SK-N-SH (cell line): Measurements from ENCODE around the gene CBX7. TPM values are rescaled to one million over a fixed set of nuclear protein-coding genes. Genes with fewer than 3 reads are reported as not detected.

Experiments
- CTCF ChIA-PET: fragments of 300-600, 350-600 bp; formaldehyde crosslinking; extraction: SDS; loops from one replicate; lab custom pipeline; 2021; lab: Yijun Ruan, JAX
- POLR2A ChIA-PET: fragments of 350-600 bp; sonication (Branson Sonifier 250); formaldehyde crosslinking; extraction: SDS; loops from one replicate; lab custom pipeline; 2020; ENCODE audit warnings: antibody characterized with exemption, inconsistent platforms; lab: Yijun Ruan, JAX
- DNase-seq: peaks from one replicate; pipeline ENCODE4 v3.0.0; 2012
- H2AFZ ChIP-seq: fragments of 200-600 bp; sonication (generic); 2 replicates; pipeline ENCODE4 v1.8.1; 2016; ENCODE audit warnings: antibody characterized with exemption, mild to moderate bottlenecking, low read depth
- H3F3A ChIP-seq: fragments of 200-600 bp; sonication (generic); replicated peaks from 2 replicates; pipeline ENCODE3; 2016; ENCODE audit warnings: antibody characterized with exemption, mild to moderate bottlenecking; ENCODE audit not compliant: insufficient read depth
- H3K27ac ChIP-seq, 2 experiments: fragments of 200-500 bp in 1 of 2; fragments of 200-600 bp in 1 of 2; sonication (Bioruptor generic) in 1 of 2; sonication (generic), shearing (Covaris generic) in 1 of 2; 2 replicates each; pipeline versions ENCODE4 v1.5.1 to v1.6.1; 2014 to 2016; ENCODE audit warnings: low read depth in 2 of 2, inconsistent platforms in 1 of 2, low read length in 1 of 2, mild to moderate bottlenecking in 1 of 2, mixed read lengths in 1 of 2
- H3K27me3 ChIP-seq: fragments of 200-600 bp; sonication (generic), shearing (Covaris generic); 2 replicates; pipeline ENCODE4 v1.6.1; 2016; ENCODE audit warnings: mixed run types; ENCODE audit not compliant: insufficient read depth
- H3K36me3 ChIP-seq, 2 experiments: fragments of 200-500 bp in 1 of 2; fragments of 200-600 bp in 1 of 2; sonication (Bioruptor generic) in 1 of 2; sonication (generic) in 1 of 2; replicated peaks in 1 of 2; 2 replicates each; pipeline versions ENCODE3 to v1.5.1; 2014 to 2016; ENCODE audit warnings: low read length in 1 of 2, mild to moderate bottlenecking in 1 of 2; ENCODE audit not compliant: insufficient read depth in 2 of 2, control insufficient read depth in 1 of 2
- H3K4me1 ChIP-seq, 2 experiments: fragments of 200-500 bp in 1 of 2; fragments of 200-600 bp in 1 of 2; sonication (Bioruptor generic) in 1 of 2; sonication (generic), shearing (Covaris generic) in 1 of 2; 2 replicates each; pipeline versions ENCODE4 v1.5.1 to v1.6.1; 2014 to 2016; ENCODE audit warnings: low read depth in 1 of 2, low read length in 1 of 2, mixed run types in 1 of 2; ENCODE audit not compliant: insufficient read depth in 2 of 2, control insufficient read depth in 1 of 2
- H3K4me2 ChIP-seq: fragments of 200-600 bp; sonication (generic), shearing (Covaris generic); 2 replicates; pipeline ENCODE4 v1.6.1; 2017; ENCODE audit warnings: mixed run types
- H3K4me3 ChIP-seq, 2 experiments: fragments of 200-500 bp in 1 of 2; fragments of 200-600 bp in 1 of 2; sonication (Bioruptor generic) in 1 of 2; sonication (generic), shearing (Covaris generic) in 1 of 2; 2 replicates each; pipeline versions ENCODE4 v1.5.1 to v1.8.1; 2014 to 2016; ENCODE audit warnings: low read depth in 2 of 2, inconsistent platforms in 1 of 2, low read length in 1 of 2, mild to moderate bottlenecking in 1 of 2, mixed read lengths in 1 of 2, moderate library complexity in 1 of 2
- H3K79me2 ChIP-seq: fragments of 200-600 bp; sonication (generic); 2 replicates; pipeline ENCODE4 v1.8.1; 2017; ENCODE audit warnings: mild to moderate bottlenecking; ENCODE audit not compliant: insufficient read depth
- H3K9ac ChIP-seq: fragments of 200-600 bp; sonication (generic); 2 replicates; pipeline ENCODE4 v1.6.1; 2017; ENCODE audit warnings: mixed run types
- H3K9me2 ChIP-seq: fragments of 200-600 bp; sonication (generic); 2 replicates; pipeline ENCODE4 v1.6.1; 2017; ENCODE audit warnings: mixed run types
- H3K9me3 ChIP-seq: fragments of 200-600 bp; sonication (generic); 2 replicates; pipeline ENCODE4 v1.6.1; 2017; ENCODE audit warnings: mixed run types, mild to moderate bottlenecking, moderate library complexity
- H4K20me1 ChIP-seq: fragments of 200-600 bp; sonication (generic); 2 replicates; pipeline ENCODE4 v1.6.1; 2017; ENCODE audit warnings: mild to moderate bottlenecking, mixed run types; ENCODE audit not compliant: insufficient read depth
- CHD2 ChIP-seq: fragments of 150-350 bp; IDR thresholded peaks from 2 replicates; pipeline ENCODE4 v1.6.1; 2018; ENCODE audit warnings: low read length; ENCODE audit not compliant: partially characterized antibody
- EP300 ChIP-seq, 2 experiments: IDR thresholded peaks; 2 replicates each; pipeline versions ENCODE4 v1.4.0 to v1.6.1; 2012; ENCODE audit warnings: borderline replicate concordance in 1 of 2, low read depth in 1 of 2, low read length in 1 of 2
- FOXJ3 ChIP-seq: sonication (generic); formaldehyde crosslinking; IDR thresholded peaks from 2 replicates; pipeline ENCODE4 v1.5.1; 2020; ENCODE audit warnings: mild to moderate bottlenecking, missing genetic modification reagents
- FOXM1 ChIP-seq: IDR thresholded peaks from 2 replicates; pipeline ENCODE4 v1.4.0; 2012; ENCODE audit warnings: low read depth, mild to moderate bottlenecking
- GATA2 ChIP-seq: sonication (generic); formaldehyde crosslinking; IDR thresholded peaks from 2 replicates; pipeline ENCODE4 v1.5.0; 2020; ENCODE audit warnings: mild to moderate bottlenecking, missing genetic modification reagents
- JUND ChIP-seq: IDR thresholded peaks from 2 replicates; pipeline ENCODE4 v1.4.0; 2012
- MAX ChIP-seq: IDR thresholded peaks from 2 replicates; pipeline ENCODE4 v1.4.0; 2012; ENCODE audit warnings: low read depth
- MEF2A ChIP-seq: IDR thresholded peaks from 2 replicates; pipeline ENCODE4 v1.4.0; 2012; ENCODE audit warnings: low read depth, borderline replicate concordance
- MXI1 ChIP-seq: IDR thresholded peaks from 2 replicates; pipeline ENCODE4 v1.6.1; 2012; ENCODE audit warnings: mild to moderate bottlenecking, low read depth, low read length, improper control_type of control experiment
- NRF1 ChIP-seq: IDR thresholded peaks from 2 replicates; pipeline ENCODE4 v1.6.1; 2012; ENCODE audit warnings: low read depth, mild to moderate bottlenecking, low read length
- PBX3 ChIP-seq: IDR thresholded peaks from 2 replicates; pipeline ENCODE4; 2012
- REST ChIP-seq: IDR thresholded peaks from 2 replicates; pipeline ENCODE4 v1.6.1; 2012; ENCODE audit warnings: mild to moderate bottlenecking, low read depth, low read length, moderate library complexity
- SIN3A ChIP-seq: IDR thresholded peaks from 2 replicates; pipeline ENCODE4 v1.6.1; 2012; ENCODE audit warnings: low read depth, mild to moderate bottlenecking, low read length, moderate library complexity, borderline replicate concordance
- TCF12 ChIP-seq: IDR thresholded peaks from 2 replicates; pipeline ENCODE4 v1.4.0; 2012
- TEAD4 ChIP-seq: IDR thresholded peaks from 2 replicates; pipeline ENCODE4 v1.4.0; 2012; ENCODE audit warnings: mild to moderate bottlenecking, borderline replicate concordance; ENCODE audit not compliant: insufficient read depth
- USF2 ChIP-seq: fragments of 150-350 bp; IDR thresholded peaks from 2 replicates; pipeline ENCODE4 v1.6.1; 2017; ENCODE audit warnings: antibody characterized with exemption, low read length, low read depth, borderline replicate concordance
- YY1 ChIP-seq: IDR thresholded peaks from 2 replicates; pipeline ENCODE4 v1.4.0; 2012; ENCODE audit warnings: low read depth, mild to moderate bottlenecking
- ZBTB33 ChIP-seq: IDR thresholded peaks from 2 replicates; pipeline ENCODE4 v1.4.0; 2012; ENCODE audit warnings: low read depth, borderline replicate concordance
- WGBS: methylation state at CpG from one replicate; pipeline ENCODE4 v1.1.6; 2017; ENCODE audit warnings: low lambda C conversion rate; 5-methylcytosine and 5-hydroxymethylcytosine counted together
- polyA plus RNA-seq, 3 experiments: library from polyadenylated mRNA; depleted of rRNA; stranded (reverse); fragments of >200 nt; gene quantifications; 2 replicates each; pipeline ENCODE4 v1.2.3, GENCODE V29; 2012

Gene CBX7
- polyA plus RNA-seq, 1 of the 3 experiments (the other 2 are of a cell fraction), result 2.3 TPM

GRCh38 chr22:39147335-39148025 is 5.0 kb downstream of the CBX7 start:
- TF ChIP-seq JUND (no peak), PBX3 (no peak), YY1 (no peak), ZBTB33 (no peak), TCF12 (no peak), MAX (no peak), MEF2A (no peak), FOXM1 (no peak), CHD2 (no peak), FOXJ3 (CRISPR knock-in tag) (no peak), REST (no peak), SIN3A (no peak), USF2 (no peak), TEAD4 (no peak), MXI1 (no peak), GATA2 (CRISPR knock-in tag) (no peak), EP300 (IDR thresholded peaks at IDR 0.05; ENCODE audit: borderline replicate concordance in 1 of 2, low read depth in 1 of 2, low read length in 1 of 2) (no peak), NRF1 (no peak)
- TF ChIP-seq, all 33 proteins: peak for 0
- H3K36me3 ChIP-seq, result no peaks in the 10 kb centered on the region
- H3F3A ChIP-seq, result peaks cover 4% of the 10 kb centered on the region
- ChIA-PET CTCF (interaction anchor here (1.1 kb wide), 1 partner anchor 163 kb away, joined by 4 read pairs; no protein-coding TSS in a partner anchor), POLR2A (interaction anchor here (0.5 kb wide), 1 partner anchor 171 kb away, joined by 4 read pairs; no protein-coding TSS in a partner anchor)
- no peak overlapping the region for H3K4me2 ChIP-seq
- DNase-seq, result no peak
- WGBS, result 92% methylated on average over 3 of the region's 5 CpGs
- H3K27ac ChIP-seq, result no peak overlapping the region
- H4K20me1 ChIP-seq, result no peaks in the 10 kb centered on the region
- no peak overlapping the region for H3K4me3 ChIP-seq
- H3K27me3 ChIP-seq, result no peaks in the 10 kb centered on the region
- no peaks in the 10 kb centered on the region for H3K9me3 ChIP-seq
- H3K9ac ChIP-seq, result no peak overlapping the region
- no peaks in the 10 kb centered on the region for H3K79me2 ChIP-seq
- no peak overlapping the region for H2AFZ ChIP-seq
- no peaks in the 10 kb centered on the region for H3K9me2 ChIP-seq
- H3K4me1 ChIP-seq, result peaks cover 0 to 9% of the 10 kb centered on the region in 2 experiments; a peak in 1 of 4 replicates
